Cardiac fibroblast (primary cell): ENCODE measurements around the gene HMCN1.

ENCODE experiments used
- DNase-seq, 2 donors: peaks; one replicate each; pipeline versions ENCODE4 v3.0.0 to v3.0.0-alpha.2; 2010; ENCODE audit warnings: low read depth in 2 of 2
- H3K4me3 ChIP-seq, 2 donors: replicated peaks in 1 of 2; 1 replicate in 1 of 2; 2 replicates in 1 of 2; pipeline ENCODE4 v1.5.1; 2011; ENCODE audit warnings: low read depth in 2 of 2, low read length in 2 of 2, mild to moderate bottlenecking in 2 of 2, moderate library complexity in 1 of 2
- TF ChIP-seq, protein P1 (sequence below): IDR thresholded peaks from one replicate; pipeline ENCODE4 v1.5.1; 2011; ENCODE audit warnings: low read depth, mild to moderate bottlenecking, low read length, inconsistent platforms

HMCN1 gene

DNA sequence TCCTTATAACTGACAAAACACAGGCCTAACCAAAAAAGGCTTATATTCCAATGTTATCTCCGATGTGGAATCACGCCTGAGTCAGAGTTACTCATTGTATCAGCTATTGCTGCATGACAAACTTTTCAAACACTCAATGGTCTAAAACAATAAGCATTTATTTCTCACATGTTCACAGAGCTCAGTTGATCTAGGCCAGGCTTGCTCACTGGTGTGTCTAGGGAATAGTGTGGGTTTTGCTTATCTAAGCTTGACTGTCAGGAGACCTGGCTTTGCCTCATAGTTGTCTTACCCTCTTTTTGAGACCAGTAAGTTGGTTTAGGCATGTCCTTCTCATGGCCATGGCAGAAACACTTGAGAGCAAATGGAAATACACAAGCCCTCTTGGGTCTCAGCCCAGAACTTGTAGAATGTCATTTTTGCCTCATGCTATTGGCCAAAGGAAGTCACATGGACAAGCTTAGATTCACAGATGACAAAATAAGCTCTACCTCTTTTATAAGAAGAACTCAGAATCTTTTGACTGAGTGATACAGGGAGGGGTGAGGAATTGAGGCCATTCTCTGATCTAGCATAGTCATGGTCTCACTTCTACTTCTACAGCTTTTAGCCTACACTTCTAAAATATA lies 130.8 kb downstream of the HMCN1 start:
- no peak overlapping the region for H3K4me3 ChIP-seq
- DNase-seq, result peak; percentile 93 to 98
- TF ChIP-seq, protein P1, sequence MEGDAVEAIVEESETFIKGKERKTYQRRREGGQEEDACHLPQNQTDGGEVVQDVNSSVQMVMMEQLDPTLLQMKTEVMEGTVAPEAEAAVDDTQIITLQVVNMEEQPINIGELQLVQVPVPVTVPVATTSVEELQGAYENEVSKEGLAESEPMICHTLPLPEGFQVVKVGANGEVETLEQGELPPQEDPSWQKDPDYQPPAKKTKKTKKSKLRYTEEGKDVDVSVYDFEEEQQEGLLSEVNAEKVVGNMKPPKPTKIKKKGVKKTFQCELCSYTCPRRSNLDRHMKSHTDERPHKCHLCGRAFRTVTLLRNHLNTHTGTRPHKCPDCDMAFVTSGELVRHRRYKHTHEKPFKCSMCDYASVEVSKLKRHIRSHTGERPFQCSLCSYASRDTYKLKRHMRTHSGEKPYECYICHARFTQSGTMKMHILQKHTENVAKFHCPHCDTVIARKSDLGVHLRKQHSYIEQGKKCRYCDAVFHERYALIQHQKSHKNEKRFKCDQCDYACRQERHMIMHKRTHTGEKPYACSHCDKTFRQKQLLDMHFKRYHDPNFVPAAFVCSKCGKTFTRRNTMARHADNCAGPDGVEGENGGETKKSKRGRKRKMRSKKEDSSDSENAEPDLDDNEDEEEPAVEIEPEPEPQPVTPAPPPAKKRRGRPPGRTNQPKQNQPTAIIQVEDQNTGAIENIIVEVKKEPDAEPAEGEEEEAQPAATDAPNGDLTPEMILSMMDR, result no peak

DNA sequence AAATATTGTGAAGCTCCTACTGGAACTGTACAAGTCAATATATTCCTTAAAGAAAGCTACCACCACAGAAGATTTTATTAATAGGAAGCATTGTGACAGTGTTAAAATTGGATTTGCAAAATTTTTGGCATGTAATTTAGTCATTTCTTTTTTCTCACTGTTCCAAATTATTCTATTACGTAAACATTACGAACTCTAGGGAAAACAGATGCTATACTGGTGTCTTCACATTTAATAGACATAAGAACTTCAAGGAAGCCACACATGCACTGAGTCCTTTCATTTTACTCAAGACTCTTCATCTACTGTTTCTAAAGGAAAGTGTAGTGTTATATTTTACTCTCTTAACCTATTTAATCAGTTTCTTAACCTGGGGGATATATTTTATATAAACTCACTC lies 135.4 kb downstream of the HMCN1 start:
- H3K4me3 ChIP-seq, result no peak overlapping the region
- TF ChIP-seq, protein P1, result no peak
- DNase-seq, result no peak

DNA sequence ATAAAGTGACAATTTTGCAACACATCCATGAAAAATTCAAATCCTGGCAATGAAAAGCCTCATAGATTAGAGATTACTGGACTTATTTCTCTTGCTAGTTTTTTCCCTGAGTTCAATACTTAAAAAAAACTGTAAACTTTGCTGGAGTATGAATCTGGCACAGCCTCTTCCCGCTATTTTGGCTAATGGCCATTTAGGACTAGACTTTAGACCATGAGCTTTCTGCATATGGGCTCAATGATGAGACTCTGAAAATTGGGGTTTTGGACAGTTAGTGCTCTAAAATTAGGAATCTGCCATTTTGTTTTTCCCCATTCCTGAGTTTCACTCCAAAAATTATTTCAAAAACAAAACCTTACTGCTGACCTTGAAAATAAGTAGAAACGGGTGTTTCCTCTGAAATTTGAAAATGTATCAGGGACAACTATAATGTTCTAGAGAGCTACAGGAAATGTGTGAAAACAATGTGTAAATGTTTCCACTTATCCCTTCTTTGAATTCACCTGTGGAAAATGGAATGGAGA lies 137.5 kb downstream of the HMCN1 start:
- no peak for DNase-seq
- TF ChIP-seq, protein P1, result no peak
- no peak overlapping the region for H3K4me3 ChIP-seq

DNA sequence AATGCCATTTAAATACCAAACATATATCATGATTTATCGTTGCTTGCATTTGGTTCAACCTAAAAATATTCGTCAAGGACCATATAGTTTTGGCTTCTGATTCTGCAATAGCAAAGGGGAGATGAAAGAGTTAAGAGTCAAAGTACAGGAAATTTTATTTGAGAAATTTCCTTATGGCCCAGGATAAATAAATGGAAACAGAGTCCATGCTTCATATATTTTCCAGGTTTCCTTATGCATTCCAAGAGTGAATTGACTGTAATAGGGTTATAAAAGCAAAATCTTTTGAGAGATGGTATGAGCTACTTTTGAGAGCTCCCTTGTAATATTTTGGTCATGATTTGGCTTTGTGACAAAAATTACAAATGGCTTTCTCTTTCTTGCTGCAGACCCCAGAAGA lies 140.1 kb downstream of the HMCN1 start:
- TF ChIP-seq, protein P1, result no peak
- no peak for DNase-seq
- no peak overlapping the region for H3K4me3 ChIP-seq

DNA sequence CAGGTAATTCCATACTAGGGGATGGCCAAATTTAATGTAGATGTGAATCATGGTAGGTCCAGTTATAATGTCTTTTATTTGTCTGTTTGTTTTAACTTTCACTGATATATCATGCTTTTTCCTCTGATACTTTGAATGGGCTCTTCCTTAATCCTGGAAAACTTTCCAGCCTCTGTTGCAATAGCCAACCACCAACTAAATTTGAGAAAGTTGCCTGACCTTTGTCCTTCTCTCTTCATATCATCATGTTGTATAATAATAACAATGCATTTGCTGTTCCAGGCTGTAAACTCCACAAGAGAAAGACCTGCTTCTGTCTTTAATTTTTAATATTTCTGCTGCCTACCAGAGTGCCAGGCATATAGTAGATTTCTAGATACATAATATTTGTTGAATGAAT lies 146.1 kb downstream of the HMCN1 start:
- DNase-seq, result no peak
- TF ChIP-seq, protein P1, result no peak
- no peak overlapping the region for H3K4me3 ChIP-seq

DNA sequence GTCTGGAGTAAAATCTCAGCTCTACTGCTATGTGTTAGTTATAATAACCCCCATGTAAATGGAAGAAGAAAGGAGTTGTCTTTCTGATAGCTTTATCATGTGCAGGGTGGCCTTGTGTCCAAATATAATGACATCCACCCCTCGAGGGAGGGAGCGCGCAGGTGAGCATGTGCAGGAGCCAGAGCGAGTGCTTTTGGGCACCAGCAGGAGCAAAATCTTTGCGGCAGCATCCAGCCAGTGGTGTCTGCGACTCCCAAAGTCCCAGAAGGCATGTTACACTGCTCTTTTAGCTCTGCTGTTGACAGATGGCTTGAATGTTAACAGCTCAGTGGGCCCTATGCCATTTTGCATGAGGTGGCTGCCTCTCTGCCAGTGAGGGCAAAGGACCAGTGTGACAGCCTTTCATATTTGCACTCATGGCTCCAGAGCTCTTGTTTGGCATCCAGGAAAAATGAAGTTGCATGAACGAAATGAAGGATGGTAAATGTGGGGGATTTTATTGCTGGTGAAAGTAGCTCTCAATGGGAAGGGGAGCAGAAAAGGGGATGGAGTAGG lies 146.7 kb downstream of the HMCN1 start:
- DNase-seq, result no peak
- no peak overlapping the region for H3K4me3 ChIP-seq
- TF ChIP-seq, protein P1, result no peak

DNA sequence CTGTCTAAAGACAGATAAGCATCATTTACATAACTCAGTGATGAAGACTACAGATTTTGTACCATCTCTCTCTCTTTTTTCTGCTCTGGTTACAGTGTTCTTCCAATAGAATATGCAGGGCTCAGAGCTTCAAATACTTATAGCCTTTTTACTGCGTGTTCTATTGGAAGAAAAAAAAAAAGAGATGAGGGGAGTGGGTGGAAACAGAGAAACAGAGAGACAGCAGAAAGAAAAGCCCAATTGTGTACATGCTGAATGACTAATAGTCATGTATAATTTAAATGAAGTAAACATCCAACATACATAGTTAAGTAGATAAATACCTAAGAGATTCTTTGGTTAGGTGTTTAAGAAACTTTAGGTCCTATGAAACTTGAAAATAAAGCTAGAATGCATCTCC lies 151.9 kb downstream of the HMCN1 start:
- no peak for DNase-seq
- TF ChIP-seq, protein P1, result no peak
- no peak overlapping the region for H3K4me3 ChIP-seq
